Tibial nerve (tissue), 4 donors: ENCODE data around the gene LRP3.

ENCODE experiments used
- CTCF ChIP-seq, 5 experiments: fragments of 200-600 bp in 3 of 5; fragments of 450-650 bp in 2 of 5; sonication (generic) in 3 of 5; IDR thresholded peaks; one replicate each; pipeline ENCODE4 v1.5.1; 2016 to 2019; ENCODE audit warnings: antibody characterized with exemption in 5 of 5, mild to moderate bottlenecking in 3 of 5, moderate library complexity in 2 of 5
- EP300 ChIP-seq, 2 donors: sonication (generic); formaldehyde crosslinking; IDR thresholded peaks; one replicate each; pipeline ENCODE4 v1.6.1; 2017; ENCODE audit warnings: antibody characterized with exemption in 2 of 2, mild to moderate bottlenecking in 1 of 2
- POLR2A ChIP-seq, 2 donors: fragments of 450-650 bp; IDR thresholded peaks; one replicate each; pipeline ENCODE4 v1.6.1; 2017; ENCODE audit warnings: antibody characterized with exemption in 2 of 2, mild to moderate bottlenecking in 2 of 2, moderate library complexity in 2 of 2

GRCh38 chr19:33219261-33219815, 25.2 kb downstream of the LRP3 start:
- TF ChIP-seq CTCF (IDR thresholded peaks at IDR 0.05) (peak in 2 of 5 experiments; percentile 31 to 40), POLR2A (IDR thresholded peaks at IDR 0.05) (no peak), EP300 (IDR thresholded peaks at IDR 0.05) (peak in 1 of 2 donors; percentile 14)
